Body of pancreas (tissue), 4 donors: ENCODE data around the gene SLC4A1AP.

ENCODE experiments used
- POLR2A ChIP-seq, 3 donors: fragments of 450-650 bp; IDR thresholded peaks; one replicate each; pipeline ENCODE4 v1.6.1; 2016; ENCODE audit warnings: antibody characterized with exemption in 3 of 3, mild to moderate bottlenecking in 2 of 3
- TF ChIP-seq, protein P1 (sequence below), 7 experiments: fragments of 450-650 bp in 4 of 7; fragments of 200-600 bp in 3 of 7; sonication (generic) in 3 of 7; IDR thresholded peaks; one replicate each; pipeline ENCODE4 v1.5.1; 2016 to 2019; ENCODE audit warnings: antibody characterized with exemption in 7 of 7

GRCh38 chr2:27705851-27706622 lies 42.3 kb downstream of the SLC4A1AP start:
- TF ChIP-seq, protein P1, sequence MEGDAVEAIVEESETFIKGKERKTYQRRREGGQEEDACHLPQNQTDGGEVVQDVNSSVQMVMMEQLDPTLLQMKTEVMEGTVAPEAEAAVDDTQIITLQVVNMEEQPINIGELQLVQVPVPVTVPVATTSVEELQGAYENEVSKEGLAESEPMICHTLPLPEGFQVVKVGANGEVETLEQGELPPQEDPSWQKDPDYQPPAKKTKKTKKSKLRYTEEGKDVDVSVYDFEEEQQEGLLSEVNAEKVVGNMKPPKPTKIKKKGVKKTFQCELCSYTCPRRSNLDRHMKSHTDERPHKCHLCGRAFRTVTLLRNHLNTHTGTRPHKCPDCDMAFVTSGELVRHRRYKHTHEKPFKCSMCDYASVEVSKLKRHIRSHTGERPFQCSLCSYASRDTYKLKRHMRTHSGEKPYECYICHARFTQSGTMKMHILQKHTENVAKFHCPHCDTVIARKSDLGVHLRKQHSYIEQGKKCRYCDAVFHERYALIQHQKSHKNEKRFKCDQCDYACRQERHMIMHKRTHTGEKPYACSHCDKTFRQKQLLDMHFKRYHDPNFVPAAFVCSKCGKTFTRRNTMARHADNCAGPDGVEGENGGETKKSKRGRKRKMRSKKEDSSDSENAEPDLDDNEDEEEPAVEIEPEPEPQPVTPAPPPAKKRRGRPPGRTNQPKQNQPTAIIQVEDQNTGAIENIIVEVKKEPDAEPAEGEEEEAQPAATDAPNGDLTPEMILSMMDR (IDR thresholded peaks at IDR 0.05): no peak
- TF ChIP-seq POLR2A (IDR thresholded peaks at IDR 0.05): peak in 2 of 3 donors; percentile 44 to 58
